ENCODE results near the gene SLC35A3. TPM values are rescaled to one million over a fixed set of nuclear protein-coding genes. Genes with fewer than 3 reads are reported as not detected.

Gene SLC35A3
- total RNA-seq, 1 experiment from 2014 or later = 22.9 TPM

GRCh38 chr1:100037927-100038659 lies 68.3 kb downstream of the SLC35A3 start:
- H4K20me1 ChIP-seq (ENCODE audit: insufficient read depth) = peaks cover 19% of the 10 kb centered on the region
- peak overlapping the region; percentile 90 for H3K4me3 ChIP-seq
- H3K4me2 ChIP-seq = peak overlapping the region; percentile 93
- ChIA-PET POLR2A (ENCODE audit: unreplicated experiment) (interaction anchor here (0.5 kb wide), 1 partner anchor 73 kb away, joined by 3 read pairs; no protein-coding TSS in a partner anchor), CTCF (interaction anchor here (0.6 to 0.7 kb wide), 2 partner anchors 45 to 115 kb away, joined by 3 read pairs; no protein-coding TSS in a partner anchor)
- no peaks in the 10 kb centered on the region for H3K27me3 ChIP-seq (ENCODE audit: insufficient read depth, low read depth)
- no peaks in the 10 kb centered on the region for H3K9me3 ChIP-seq (ENCODE audit: insufficient read depth, low read depth)
- no TSS peak for BruUV-seq (replicated peaks)
- intact Hi-C loops (cut with micrococcal nuclease; ENCODE audit: unreplicated experiment) = loop anchor here (1.0 to 5.0 kb wide), 3 partner anchors 71 to 314 kb away; partner anchors contain the start of genes AGL, CDC14A and SLC35A3
- peaks cover 5% of the 10 kb centered on the region for H3F3A ChIP-seq (ENCODE audit: insufficient read depth, low read depth)
- H3K79me2 ChIP-seq (ENCODE audit: low read depth) = peaks cover 82% of the 10 kb centered on the region
- peak; percentile 73 to 83 for DNase-seq
- H3K9me2 ChIP-seq (ENCODE audit: insufficient read depth) = no peaks in the 10 kb centered on the region
- TF ChIP-seq CTCF (conservative IDR thresholded peaks at IDR 0.05) (no peak; the same call in 1 of the 2 replicates), EZH2 (IDR thresholded peaks at IDR 0.05; ENCODE audit: low read depth) (no peak)
- H3K4me1 ChIP-seq (replicated peaks; ENCODE audit: insufficient read depth) = peaks cover 33% of the 10 kb centered on the region
- peak overlapping the region; percentile 84 for H3K27ac ChIP-seq
- no peaks in the 10 kb centered on the region for H3K36me3 ChIP-seq (ENCODE audit: low read depth)
- peak overlapping the region; percentile 87 for H2AFZ ChIP-seq

- H3F3A ChIP-seq (ENCODE audit: insufficient read depth, low read depth) = peaks cover 5% of the 10 kb centered on the region
- ChIA-PET POLR2A (ENCODE audit: unreplicated experiment) (no interaction called here), CTCF (interaction anchor here (0.9 kb wide), 1 partner anchor 420 kb away, joined by 3 read pairs; no protein-coding TSS in a partner anchor)
- peak overlapping the region; percentile 87 for H2AFZ ChIP-seq
- H3K79me2 ChIP-seq (ENCODE audit: low read depth) = peaks cover 89% of the 10 kb centered on the region
- DNase-seq = peak; percentile 48 to 56
- H4K20me1 ChIP-seq (ENCODE audit: insufficient read depth) = peaks cover 19% of the 10 kb centered on the region
- peak overlapping the region; percentile 90 for H3K4me3 ChIP-seq
- 0 out of 2 replicates have a peak, but pooled peaks cover 3% of the 10 kb centered on the region for H3K36me3 ChIP-seq (ENCODE audit: low read depth)
- peak overlapping the region; percentile 84 for H3K27ac ChIP-seq
- peaks cover 33% of the 10 kb centered on the region for H3K4me1 ChIP-seq (replicated peaks; ENCODE audit: insufficient read depth)
- TSS peak; percentile 31 for BruUV-seq (replicated peaks)
- H3K9me2 ChIP-seq (ENCODE audit: insufficient read depth) = no peaks in the 10 kb centered on the region
- TF ChIP-seq EZH2 (IDR thresholded peaks at IDR 0.05; ENCODE audit: low read depth) = no peak
- no peak for TF ChIP-seq CTCF (conservative IDR thresholded peaks at IDR 0.05)
- H3K4me2 ChIP-seq = peak overlapping the region; percentile 93
- peaks cover 2% of the 10 kb centered on the region for H3K9me3 ChIP-seq (ENCODE audit: insufficient read depth, low read depth)
- intact Hi-C loops (cut with micrococcal nuclease; ENCODE audit: unreplicated experiment) = loop anchor here (1.0 to 5.0 kb wide), 3 partner anchors 71 to 314 kb away; partner anchors contain the start of genes AGL, CDC14A and SLC35A3
- H3K27me3 ChIP-seq (ENCODE audit: insufficient read depth, low read depth) = no peaks in the 10 kb centered on the region
Observed at GRCh38 chr1:100038660-100039287, 69.0 kb downstream of the SLC35A3 start.

- ChIA-PET CTCF (interaction anchor here (0.9 kb wide), 1 partner anchor 420 kb away, joined by 3 read pairs; no protein-coding TSS in a partner anchor), POLR2A (ENCODE audit: unreplicated experiment) (interaction anchor here (0.5 kb wide), 1 partner anchor 189 kb away, joined by 4 read pairs; the partner anchor contains the start of gene AGL)
- no peak for DNase-seq
- Histone ChIP-seq H4K20me1 (ENCODE audit: insufficient read depth) (peaks cover 21% of the 10 kb centered on the region), H3K4me2 (peak overlapping the region; percentile 93), H3F3A (ENCODE audit: insufficient read depth, low read depth) (peaks cover 3% of the 10 kb centered on the region), H3K4me3 (peak overlapping the region; percentile 90), H3K27me3 (ENCODE audit: insufficient read depth, low read depth) (no peaks in the 10 kb centered on the region), H3K4me1 (replicated peaks; ENCODE audit: insufficient read depth) (peaks cover 33% of the 10 kb centered on the region), H3K9me3 (ENCODE audit: insufficient read depth, low read depth) (peaks cover 7% of the 10 kb centered on the region), H2AFZ (no peak overlapping the region), H3K79me2 (ENCODE audit: low read depth) (peaks cover 97% of the 10 kb centered on the region), H3K9me2 (ENCODE audit: insufficient read depth) (no peaks in the 10 kb centered on the region), H3K36me3 (ENCODE audit: low read depth) (0 out of 2 replicates have a peak, but pooled peaks cover 5% of the 10 kb centered on the region), H3K27ac (peak overlapping the region; percentile 84)
- intact Hi-C loops (cut with micrococcal nuclease; ENCODE audit: unreplicated experiment) = loop anchor here (2.0 to 5.0 kb wide), 2 partner anchors 72 to 189 kb away; partner anchors contain the start of genes AGL and SLC35A3
- BruUV-seq (replicated peaks) = no TSS peak
- TF ChIP-seq EZH2 (IDR thresholded peaks at IDR 0.05; ENCODE audit: low read depth) (no peak), CTCF (conservative IDR thresholded peaks at IDR 0.05) (no peak)
Observed at GRCh38 chr1:100039591-100039990, 69.8 kb downstream of the SLC35A3 start.
